IMR-90 (cell line): ENCODE results near the gene IFI27L1.
A peak's percentile ranks its signal among the peaks of the same experiment; 100 is the strongest.

ENCODE experiments used
- BHLHE40 ChIP-seq: fragments of 150-350 bp; IDR thresholded peaks from 2 replicates; pipeline ENCODE4 v1.6.1; 2016; ENCODE audit warnings: mild to moderate bottlenecking, low read depth, low read length
- CEBPB ChIP-seq: IDR thresholded peaks from 2 replicates; pipeline ENCODE4 v1.6.1; 2012; ENCODE audit warnings: low read depth, low read length, improper control_type of control experiment
- CHD1 ChIP-seq: IDR thresholded peaks from 2 replicates; pipeline ENCODE4 v1.6.1; 2012; ENCODE audit warnings: low read depth, low read length, improper control_type of control experiment
- FOS ChIP-seq: fragments of 150-350 bp; IDR thresholded peaks from 2 replicates; pipeline ENCODE4 v1.6.1; 2016; ENCODE audit warnings: low read depth, low read length
- MAZ ChIP-seq: IDR thresholded peaks from 2 replicates; pipeline ENCODE4 v1.6.1; 2012; ENCODE audit warnings: low read depth, mild to moderate bottlenecking, low read length, improper control_type of control experiment, moderate library complexity, borderline replicate concordance
- POLR2A ChIP-seq: IDR thresholded peaks from 2 replicates; pipeline ENCODE4 v1.6.1; 2012; ENCODE audit warnings: mild to moderate bottlenecking, low read depth, low read length
- RAD21 ChIP-seq: IDR thresholded peaks from 2 replicates; pipeline ENCODE4 v1.6.1; 2012; ENCODE audit warnings: low read length, improper control_type of control experiment
- RCOR1 ChIP-seq: IDR thresholded peaks from 2 replicates; pipeline ENCODE4 v1.6.1; 2012; ENCODE audit warnings: mild to moderate bottlenecking, low read length, improper control_type of control experiment; ENCODE audit not compliant: insufficient replicate concordance
- RFX5 ChIP-seq: IDR thresholded peaks from 2 replicates; pipeline ENCODE4 v1.8.0; 2012; ENCODE audit warnings: low read depth, mild to moderate bottlenecking, low read length, moderate library complexity
- SMC3 ChIP-seq: fragments of 150-350 bp; IDR thresholded peaks from 2 replicates; pipeline ENCODE4 v1.6.1; 2016; ENCODE audit warnings: low read depth, mild to moderate bottlenecking, antibody characterized with exemption, low read length, moderate library complexity
- TF ChIP-seq, protein P1 (sequence below): conservative IDR thresholded peaks from 2 replicates; pipeline ENCODE4 v1.5.1; 2012; ENCODE audit warnings: mild to moderate bottlenecking, low read depth, low read length, improper control_type of control experiment
- TF ChIP-seq, protein P2 (sequence below): fragments of 150-350 bp; IDR thresholded peaks from 2 replicates; pipeline ENCODE4 v1.6.1; 2017; ENCODE audit warnings: mild to moderate bottlenecking, antibody characterized with exemption, low read length, low read depth
- TF ChIP-seq, protein P3 (sequence below): fragments of 150-350 bp; IDR thresholded peaks from 2 replicates; pipeline ENCODE4 v1.6.1; 2016; ENCODE audit warnings: low read depth, mild to moderate bottlenecking, low read length, moderate library complexity, borderline replicate concordance

- TF ChIP-seq POLR2A (no peak; the same call in 1 of the 2 replicates), SMC3 (no peak), RAD21 (no peak), BHLHE40 (no peak), MAZ (peak; percentile 77; the same call in 1 of the 2 replicates), CEBPB (no peak), CHD1 (no peak), RCOR1 (no peak), RFX5 (no peak), FOS (no peak)
- TF ChIP-seq, protein P1, sequence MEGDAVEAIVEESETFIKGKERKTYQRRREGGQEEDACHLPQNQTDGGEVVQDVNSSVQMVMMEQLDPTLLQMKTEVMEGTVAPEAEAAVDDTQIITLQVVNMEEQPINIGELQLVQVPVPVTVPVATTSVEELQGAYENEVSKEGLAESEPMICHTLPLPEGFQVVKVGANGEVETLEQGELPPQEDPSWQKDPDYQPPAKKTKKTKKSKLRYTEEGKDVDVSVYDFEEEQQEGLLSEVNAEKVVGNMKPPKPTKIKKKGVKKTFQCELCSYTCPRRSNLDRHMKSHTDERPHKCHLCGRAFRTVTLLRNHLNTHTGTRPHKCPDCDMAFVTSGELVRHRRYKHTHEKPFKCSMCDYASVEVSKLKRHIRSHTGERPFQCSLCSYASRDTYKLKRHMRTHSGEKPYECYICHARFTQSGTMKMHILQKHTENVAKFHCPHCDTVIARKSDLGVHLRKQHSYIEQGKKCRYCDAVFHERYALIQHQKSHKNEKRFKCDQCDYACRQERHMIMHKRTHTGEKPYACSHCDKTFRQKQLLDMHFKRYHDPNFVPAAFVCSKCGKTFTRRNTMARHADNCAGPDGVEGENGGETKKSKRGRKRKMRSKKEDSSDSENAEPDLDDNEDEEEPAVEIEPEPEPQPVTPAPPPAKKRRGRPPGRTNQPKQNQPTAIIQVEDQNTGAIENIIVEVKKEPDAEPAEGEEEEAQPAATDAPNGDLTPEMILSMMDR = peak; percentile 21
- TF ChIP-seq, protein P2, sequence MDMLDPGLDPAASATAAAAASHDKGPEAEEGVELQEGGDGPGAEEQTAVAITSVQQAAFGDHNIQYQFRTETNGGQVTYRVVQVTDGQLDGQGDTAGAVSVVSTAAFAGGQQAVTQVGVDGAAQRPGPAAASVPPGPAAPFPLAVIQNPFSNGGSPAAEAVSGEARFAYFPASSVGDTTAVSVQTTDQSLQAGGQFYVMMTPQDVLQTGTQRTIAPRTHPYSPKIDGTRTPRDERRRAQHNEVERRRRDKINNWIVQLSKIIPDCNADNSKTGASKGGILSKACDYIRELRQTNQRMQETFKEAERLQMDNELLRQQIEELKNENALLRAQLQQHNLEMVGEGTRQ = no peak
- TF ChIP-seq, protein P3, sequence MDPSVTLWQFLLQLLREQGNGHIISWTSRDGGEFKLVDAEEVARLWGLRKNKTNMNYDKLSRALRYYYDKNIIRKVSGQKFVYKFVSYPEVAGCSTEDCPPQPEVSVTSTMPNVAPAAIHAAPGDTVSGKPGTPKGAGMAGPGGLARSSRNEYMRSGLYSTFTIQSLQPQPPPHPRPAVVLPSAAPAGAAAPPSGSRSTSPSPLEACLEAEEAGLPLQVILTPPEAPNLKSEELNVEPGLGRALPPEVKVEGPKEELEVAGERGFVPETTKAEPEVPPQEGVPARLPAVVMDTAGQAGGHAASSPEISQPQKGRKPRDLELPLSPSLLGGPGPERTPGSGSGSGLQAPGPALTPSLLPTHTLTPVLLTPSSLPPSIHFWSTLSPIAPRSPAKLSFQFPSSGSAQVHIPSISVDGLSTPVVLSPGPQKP = no peak
Measured at GRCh38 chr14:94129111-94129757, 48.1 kb downstream of the IFI27L1 start, which contains the start of gene IFI27L2.
